HT-29 (cell line): ENCODE measurements around the gene ERBB2. TPM values are rescaled to one million over a fixed set of nuclear protein-coding genes. Genes with fewer than 3 reads are reported as not detected.

Experiments used
- DNase-seq: peaks from one replicate; pipeline ENCODE4 v3.0.0-alpha.2; 2015; ENCODE audit warnings: low spot score
- total RNA-seq: library from RNA; depleted of rRNA; stranded (reverse); fragments of >200 nt; shearing (Covaris generic); gene quantifications from 2 replicates; pipeline ENCODE4 v1.2.3, GENCODE V29; 2014

The ERBB2 gene
- total RNA-seq, 1 experiment from 2014 or later, result 110 TPM

DNA sequence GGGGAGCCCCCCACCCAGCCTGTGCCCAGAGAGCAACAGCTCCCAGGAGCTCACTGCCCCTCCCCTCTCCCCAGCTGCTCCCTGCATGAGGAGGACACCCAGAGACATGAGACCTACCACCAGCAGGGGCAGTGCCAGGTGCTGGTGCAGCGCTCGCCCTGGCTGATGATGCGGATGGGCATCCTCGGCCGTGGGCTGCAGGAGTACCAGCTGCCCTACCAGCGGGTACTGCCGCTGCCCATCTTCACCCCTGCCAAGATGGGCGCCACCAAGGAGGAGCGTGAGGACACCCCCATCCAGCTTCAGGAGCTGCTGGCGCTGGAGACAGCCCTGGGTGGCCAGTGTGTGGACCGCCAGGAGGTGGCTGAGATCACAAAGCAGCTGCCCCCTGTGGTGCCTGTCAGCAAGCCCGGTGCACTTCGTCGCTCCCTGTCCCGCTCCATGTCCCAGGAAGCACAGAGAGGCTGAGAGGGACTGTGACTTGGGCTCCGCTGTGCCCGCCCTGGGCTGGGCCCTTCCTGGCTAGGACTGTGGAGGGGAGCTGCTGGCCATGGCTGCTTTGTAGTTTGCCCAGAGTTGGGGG lies 34.1 kb upstream of the ERBB2 start:
- peak; percentile 35 for DNase-seq

DNA sequence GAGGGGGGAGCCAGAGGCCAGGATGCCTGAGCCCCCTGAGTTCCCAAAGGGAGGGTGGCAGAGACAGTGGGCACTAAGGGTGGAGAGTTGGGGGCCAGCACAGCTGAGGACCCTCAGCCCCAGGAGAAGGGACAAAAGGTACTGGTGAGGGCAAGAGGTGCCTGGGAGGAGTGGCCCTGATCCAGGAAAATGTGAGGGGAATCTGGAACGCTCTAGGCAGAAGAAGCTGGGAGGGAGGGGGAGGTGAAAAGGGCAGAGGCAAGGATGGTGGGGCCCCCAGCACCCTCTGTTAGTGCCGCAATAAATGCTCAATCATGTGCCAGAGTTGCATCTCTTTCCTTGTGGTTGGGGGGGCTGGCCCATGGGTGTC lies 33.6 kb upstream of the ERBB2 start:
- no peak for DNase-seq

DNA sequence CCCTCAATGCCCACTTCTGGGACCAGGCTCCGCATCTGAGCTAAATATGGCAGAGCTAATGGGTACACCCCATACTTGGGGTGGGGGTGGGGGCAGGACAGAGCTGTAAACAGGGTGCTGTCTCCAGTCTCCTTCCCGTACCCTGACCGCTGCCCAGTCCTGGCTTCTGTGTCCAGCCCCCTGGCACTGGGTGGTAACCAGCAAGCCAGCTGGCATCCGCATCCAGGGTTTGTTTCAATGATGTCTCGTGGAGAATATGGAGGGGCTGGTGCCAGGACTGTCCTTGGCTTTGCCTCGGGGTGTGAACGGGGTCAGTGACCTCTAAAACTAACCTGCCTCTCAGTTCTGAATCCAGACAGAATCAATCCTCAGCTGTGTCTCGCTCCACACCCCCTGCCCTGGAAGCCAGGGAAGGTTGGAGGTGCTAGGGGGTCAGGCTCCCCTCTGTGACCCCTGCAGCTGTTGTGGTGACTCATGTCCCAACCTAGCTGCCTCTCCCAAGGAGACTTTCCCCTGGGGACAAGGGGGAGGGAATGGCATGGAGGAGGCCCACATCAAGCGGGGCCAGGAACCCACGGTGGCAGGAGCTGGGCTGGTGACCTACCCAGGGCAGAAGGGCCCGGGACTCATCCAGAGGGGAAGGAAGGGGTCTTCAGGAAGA lies 33.1 kb upstream of the ERBB2 start:
- no peak for DNase-seq

DNA sequence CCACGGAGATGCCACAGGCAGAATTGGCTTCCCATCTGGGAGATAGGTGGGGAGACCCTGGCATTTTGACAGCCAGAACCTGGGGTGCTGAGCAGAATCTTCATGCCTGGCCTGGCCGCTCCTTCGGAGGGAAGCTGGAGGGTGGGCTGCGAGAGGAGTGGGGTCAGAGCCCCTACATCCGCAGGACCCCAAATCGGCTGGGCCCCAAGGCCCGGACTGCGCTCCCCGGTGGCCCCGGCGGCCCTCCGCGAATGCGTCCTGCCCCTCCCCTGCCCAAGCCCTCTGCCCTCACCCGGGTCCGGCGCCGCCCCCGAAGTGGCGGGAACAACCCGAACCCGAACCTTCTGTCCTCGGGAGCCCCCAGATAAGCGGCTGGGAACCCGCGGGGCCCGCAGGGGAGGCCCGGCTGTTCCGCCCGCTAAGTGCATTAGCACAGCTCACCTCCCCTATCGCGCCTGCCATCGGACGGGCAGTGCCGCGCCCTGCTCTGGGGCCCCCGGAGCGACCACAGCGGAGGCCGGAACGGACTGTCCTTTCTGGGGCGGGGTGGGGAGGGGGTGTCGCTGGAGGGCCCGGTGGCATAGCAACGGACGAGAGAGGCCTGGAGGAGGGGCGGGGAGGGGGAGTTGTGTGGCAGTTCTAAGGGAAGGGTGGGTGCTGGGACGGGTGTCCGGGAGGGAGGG lies 32.5 kb upstream of the ERBB2 start:
- DNase-seq, result no peak

DNA sequence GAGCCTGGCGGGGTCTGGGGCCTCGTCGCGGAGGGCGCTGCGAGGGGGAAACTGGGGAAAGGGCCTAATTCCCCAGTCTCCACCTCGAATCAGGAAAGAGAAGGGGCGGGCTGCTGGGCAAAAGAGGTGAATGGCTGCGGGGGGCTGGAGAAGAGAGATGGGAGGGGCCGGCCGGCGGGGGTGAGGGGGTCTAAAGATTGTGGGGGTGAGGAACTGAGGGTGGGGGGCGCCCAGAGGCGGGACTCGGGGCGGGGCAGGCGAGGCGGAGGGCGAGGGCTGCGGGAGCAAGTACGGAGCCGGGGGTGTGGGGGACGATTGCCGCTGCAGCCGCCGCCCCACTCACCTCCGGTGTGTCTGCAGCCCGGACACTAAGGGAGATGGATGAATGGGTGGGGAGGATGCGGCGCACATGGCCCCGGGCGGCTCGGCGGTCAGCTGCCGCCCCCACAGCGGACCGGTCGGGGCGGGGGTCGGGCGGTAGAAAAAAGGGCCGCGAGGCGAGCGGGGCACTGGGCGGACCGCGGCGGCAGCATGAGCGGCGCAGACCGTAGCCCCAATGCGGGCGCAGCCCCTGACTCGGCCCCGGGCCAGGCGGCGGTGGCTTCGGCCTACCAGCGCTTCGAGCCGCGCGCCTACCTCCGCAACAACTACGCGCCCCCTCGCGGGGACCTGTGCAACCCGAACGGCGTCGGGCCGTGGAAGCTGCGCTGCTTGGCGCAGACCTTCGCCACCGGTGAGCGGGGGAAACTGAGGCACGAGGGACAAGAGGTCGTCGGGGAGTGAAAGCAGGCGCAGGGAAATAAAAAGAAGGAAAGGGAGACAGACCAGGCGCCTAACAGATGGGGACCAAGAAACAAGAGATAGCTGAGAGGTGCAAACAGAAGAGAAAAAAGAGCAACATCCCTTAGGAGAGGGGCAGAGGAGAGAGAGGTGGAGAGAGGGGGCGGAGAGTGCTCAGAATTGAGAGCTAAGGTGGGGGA lies 31.6 kb upstream of the ERBB2 start, which contains the start of gene PNMT:
TSS of gene PNMT (plus strand) at position 509 of the 980 bp plus-strand sequence. CDS start at position 532, 23 bp downstream.
- peak; percentile 73 for DNase-seq

DNA sequence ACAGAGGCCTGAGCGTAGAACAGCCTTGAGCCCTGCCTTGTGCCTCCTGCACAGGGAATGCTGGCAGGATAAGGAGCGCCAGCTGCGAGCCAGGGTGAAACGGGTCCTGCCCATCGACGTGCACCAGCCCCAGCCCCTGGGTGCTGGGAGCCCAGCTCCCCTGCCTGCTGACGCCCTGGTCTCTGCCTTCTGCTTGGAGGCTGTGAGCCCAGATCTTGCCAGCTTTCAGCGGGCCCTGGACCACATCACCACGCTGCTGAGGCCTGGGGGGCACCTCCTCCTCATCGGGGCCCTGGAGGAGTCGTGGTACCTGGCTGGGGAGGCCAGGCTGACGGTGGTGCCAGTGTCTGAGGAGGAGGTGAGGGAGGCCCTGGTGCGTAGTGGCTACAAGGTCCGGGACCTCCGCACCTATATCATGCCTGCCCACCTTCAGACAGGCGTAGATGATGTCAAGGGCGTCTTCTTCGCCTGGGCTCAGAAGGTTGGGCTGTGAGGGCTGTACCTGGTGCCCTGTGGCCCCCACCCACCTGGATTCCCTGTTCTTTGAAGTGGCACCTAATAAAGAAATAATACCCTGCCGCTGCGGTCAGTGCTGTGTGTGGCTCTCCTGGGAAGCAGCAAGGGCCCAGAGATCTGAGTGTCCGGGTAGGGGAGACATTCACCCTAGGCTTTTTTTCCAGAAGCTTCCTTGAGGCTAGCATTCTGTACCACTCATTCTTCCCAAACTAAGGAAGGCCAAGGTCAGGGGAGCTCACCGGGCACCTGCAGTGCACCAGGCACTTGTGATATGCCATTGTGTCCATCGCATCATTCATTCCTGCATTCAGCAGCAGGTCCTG lies 29.7 kb upstream of the ERBB2 start:
- DNase-seq, result no peak

DNA sequence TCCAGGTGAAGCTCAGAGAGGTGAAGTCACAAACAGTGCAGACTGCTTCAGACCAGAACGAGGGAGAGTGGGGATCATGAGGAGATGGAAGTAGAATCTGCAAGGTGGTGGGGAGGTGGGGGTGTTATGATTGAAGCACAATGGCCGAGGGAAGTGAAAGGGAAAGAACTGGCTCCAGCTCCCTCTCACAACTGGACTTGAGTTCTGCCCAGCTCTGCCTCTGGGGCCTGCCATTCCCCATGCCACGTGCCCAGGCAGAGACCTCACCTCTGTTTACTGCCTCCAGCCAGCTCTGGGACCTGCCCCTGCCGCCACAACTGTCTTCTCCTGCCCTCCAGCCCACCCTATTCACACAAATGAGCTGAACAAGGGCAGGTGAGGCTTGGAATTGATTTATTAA lies 29.1 kb upstream of the ERBB2 start:
- no peak for DNase-seq

DNA sequence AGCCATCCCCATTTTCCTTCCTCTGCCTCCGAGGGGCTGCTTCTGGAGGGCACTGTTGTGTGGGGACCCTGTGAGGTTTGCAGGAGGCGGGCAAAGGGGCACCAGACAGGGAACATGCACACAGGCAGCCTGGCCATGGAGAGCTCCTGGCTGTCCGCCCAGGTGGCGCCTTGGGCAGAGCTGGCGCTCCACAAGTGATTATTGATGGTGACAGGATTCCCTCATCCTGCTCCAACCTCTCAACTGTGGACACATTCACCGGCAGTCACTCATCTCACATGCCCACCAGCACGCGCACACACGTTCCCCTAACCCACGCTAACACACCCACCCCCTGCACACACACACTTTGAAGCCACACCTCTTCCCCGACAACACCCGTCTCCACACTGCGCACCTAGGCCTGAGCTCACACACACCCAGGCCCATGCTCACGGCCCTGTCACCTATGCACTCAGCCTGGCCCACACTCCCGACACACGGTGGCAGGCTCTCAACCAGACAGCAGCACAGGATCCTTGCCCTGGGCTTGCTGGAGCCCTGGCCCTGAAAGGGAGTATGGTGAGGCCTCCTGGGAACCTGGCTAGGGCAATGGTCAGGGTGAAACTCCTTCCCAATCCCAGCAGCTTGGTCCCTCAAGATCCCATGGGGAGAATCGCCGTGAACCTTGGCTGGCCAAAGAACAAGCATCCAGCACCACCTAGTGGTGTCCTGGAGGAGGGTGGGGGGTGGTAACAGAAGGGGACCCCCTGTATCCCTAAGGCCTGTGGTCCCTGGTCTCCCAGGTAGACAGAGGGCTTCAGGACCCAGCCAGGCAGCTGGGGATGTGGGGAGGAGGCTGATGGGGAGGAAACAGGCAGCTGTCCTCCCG lies 28.0 kb upstream of the ERBB2 start:
- peak; percentile 54 for DNase-seq

DNA sequence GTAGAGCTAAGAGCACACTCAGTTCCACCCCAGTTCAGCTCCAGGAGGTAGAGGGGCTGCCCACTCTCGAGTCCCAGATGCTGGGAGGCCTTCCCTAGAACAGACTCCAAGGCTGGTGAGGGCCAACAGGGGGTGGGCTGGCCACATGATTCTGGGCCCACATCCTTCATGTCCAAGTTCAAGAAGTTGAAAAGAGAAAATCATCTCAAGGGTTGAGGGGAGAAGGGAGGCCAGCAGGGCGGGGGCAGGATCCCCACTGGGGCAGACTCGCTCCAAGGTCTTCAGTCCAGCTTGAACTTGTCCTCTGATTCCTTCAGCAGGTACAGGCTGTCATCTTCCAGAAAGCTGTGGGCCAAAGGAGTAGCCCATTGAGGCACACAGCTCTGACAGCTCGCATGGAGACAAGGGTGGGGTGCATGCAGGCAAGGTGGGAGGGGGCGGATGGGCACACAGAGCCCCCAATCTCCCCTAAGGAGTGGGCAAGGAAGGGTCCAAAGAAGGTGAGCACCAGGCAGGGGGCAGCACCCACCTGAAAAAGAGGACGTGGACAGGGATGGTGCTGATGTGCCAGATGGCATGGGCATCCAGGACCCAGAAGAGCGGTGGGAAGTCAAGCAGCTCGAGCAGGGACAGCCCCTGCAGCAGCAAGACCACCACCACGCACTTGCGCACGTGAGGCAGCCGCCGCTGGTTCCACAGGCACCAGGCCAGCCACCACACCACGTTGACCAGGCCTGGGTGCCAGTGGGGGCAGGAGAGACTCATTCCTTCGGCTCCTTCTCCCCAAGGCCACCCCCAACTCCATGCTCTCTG lies 27.1 kb upstream of the ERBB2 start:
- no peak for DNase-seq

DNA sequence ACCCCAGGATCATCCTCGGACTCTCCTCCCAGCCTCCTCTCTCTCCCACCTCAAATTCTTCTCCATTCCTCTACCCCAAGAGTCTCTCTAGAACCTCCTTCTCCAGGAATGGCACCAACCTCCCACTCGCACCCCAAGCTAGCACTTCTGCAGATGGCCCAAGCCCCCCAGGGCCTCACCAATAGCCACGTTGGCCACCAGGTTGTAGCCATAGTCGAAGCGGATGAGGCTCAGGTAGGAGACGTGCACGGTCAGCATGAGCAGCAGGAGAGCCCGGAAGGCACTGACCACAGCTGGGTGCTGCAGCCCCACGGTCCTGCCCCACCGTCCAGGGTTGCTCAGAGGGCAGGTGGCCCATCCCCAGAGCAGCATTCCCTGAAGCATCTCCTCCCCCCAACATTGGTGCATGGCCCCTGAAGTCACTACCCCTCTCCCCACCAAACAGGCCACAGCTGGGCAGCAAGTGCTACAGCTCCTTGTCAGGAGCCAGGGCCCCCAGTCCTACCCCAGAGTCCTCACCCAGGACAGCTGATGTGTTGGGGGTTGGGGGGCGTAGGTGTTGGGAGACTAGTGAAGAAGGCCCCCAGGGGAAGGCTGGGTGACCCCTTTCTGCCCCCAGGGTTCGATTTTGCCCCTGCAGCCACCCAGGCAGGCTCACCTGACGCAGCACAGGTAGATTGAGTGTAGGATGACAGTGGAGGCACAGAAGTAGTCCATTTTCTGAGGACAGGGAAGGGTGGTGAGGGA lies 26.4 kb upstream of the ERBB2 start:
- no peak for DNase-seq

DNA sequence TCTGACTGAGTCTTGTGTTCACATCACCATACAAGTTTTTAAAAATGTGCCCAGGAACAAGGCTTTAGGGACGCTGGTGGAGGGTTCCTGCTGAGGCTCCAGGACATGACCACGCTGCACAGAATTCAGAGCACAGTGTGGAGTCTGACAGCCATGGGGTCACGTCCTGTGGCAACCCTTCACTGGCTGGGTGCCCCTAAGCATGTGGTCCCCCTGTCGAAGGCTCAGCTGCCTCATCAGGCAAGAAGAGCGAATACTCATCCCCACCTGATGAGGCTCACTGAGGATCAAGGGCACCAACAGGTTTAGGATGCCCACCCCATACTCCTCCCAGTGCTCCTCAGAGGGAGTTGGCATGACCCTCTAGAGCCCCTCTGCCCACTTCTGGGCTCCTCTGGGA lies 25.7 kb upstream of the ERBB2 start:
- DNase-seq, result no peak

DNA sequence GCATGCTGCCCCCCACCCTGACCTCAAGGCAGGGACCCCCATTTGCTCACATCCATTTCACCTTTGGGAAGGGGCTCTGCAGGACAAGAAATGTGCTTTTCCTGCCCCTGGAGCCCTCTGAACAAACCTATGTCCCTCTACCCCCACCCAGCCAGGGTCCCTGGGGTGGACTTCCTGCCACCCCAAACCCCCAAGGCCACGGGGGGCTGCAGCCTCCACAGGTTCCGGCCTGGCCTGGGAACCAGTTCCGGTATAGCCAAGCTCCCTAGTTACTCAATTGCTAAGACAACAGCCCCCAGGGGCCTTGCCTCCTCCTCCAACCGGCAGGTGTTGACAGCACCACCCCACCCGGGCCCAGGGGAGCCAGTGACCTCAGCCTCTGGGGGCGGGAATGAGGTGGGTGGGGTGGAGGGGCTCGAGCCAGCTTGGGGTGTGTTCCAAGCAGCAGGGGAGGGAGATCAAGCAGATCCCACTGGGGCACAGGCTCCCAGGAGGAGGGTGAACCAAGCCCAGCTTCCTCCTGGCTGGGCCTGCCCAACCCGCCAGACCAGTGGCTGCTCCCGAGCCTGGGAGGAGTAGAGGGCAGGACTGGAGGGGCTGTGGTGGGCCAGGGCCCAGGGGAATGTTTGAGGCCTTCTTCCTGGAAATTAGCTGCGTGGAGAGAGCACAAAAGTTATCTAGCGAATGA lies 25.0 kb upstream of the ERBB2 start:
- DNase-seq, result peak; percentile 81

DNA sequence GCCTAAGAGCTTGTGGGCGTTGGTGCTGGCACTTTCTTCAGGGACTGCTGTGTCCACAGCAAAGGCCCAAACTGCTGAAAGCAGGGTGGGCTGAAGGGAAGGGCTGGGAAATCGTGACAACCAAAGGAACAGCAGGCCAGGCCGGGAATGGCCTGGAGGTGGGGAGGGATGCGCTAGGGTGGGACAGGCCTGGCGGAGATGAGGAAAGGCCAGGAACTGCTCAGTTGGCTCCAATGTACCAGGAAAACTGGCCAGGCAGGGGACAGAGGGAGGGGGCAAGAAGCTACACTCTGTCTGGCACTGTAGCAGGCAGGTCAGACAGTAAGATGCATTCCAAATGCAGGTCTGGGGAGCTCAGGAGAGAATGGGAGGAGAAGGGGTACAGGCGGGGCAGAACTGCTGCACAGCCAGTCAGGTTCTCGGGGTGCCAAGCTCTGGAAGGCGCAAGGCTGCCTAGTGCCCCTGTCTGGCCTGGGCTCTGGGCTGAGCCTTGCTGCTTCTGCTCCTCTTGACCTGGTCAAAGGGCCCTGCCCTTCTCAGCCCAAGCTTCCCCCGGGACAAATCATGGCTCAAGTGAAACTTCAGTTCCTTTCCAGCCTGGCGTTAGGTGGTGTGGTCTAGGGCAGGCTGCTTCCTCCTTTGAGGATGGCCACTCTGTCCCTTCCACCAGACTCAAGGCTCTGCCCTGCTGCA lies 24.3 kb upstream of the ERBB2 start:
- DNase-seq, result no peak

DNA sequence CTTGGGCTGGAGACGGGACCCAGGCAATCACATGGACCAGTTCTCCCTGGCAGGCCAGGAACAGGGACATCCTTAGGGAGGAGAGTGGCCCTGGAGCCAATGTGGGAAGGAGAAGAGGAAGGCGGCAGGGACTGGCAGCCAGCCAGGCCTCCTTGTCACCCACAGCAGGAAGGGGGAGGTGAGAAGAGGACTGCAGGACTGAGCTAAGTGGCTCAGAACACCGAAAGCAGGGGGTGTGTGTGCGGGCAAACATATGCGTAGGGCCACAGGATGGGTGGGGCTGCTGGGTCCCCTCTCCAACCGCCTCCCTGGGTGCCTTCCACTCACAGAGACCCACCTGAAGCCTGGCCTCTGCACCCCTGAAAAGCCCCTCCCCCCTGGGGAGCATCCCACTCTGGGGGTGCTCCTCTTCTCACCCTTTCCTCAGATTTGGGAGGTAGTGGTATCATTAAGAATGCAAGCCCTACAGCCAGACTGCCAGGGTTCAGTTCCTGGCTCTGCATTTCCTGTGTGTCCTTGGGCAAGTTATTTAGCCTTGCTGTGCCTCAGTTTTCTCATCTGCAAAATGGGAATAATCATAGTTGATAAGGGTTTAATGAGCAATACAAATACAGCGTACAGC lies 23.6 kb upstream of the ERBB2 start:
- peak; percentile 92 for DNase-seq

DNA sequence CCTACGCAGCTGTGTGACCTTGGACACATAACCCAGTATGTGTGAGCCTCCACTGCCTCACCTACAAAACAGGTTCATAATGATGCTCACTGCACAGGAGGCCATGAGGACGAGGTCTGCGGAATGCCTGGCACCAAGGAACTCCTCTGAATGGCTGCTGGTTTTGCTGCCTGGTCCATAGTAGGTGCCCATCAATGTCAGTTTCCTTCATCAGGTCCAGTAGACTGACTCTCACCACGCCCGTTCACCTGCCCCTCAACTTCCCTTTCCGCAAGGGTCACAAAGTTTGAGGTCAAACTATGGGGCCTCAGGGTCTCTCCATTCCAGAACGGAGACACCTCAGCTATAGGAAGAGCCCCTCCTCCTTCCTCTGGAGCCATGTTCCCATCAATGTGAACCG lies 22.8 kb upstream of the ERBB2 start:
- DNase-seq, result no peak

DNA sequence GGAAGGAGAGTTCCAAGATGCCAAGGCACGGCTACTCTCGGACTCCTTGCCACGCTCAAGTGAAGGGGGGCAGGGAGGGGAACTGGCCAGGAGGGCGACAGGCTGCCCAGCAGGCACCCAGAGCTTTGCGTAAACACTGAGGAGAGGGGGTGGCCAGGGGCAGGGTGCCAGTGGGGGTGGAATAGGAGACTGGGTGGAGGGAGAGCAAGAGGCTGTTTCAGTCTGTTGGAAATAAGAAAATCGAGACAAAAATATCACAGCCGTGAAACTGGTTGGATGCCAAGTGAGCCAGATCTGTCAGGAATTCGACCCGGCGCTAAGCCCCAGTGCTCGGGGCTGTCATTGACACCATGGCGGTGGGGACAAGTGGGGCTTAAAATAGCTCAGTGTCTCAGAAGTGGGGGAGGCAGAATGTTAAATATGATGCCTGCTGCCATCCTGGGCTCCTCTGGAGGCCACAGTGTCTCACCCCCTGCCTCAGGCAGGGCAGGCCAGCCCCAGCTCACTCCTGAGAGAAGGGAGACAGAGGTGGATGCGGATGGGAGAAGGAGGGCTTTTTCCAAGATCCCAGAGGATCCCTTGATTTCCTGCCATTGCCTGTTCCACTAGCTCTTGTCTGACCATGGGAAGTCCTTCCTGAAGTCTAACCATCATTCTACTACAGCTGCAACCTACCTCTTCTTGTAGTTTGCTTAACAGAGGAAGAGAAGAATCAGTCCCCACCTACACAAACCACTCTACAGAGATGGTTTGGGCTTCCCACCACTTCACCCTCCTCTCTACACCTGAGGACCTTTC lies 22.1 kb upstream of the ERBB2 start:
- no peak for DNase-seq
